ENCODE measurements around the gene SLC41A3.
A peak's percentile ranks its signal among the peaks of the same experiment; 100 is the strongest.

Gene SLC41A3

GRCh38 chr3:126083913-126084767, at the start of gene SLC41A3:
Gene SLC41A3, minus strand, starts transcription at chr3:126084124. Its CDS starts 15,905 bp downstream, at chr3:126068219.
- H3K27ac ChIP-seq, result peak within 1 kb of the TSS; percentile 69
- no peak for DNase-seq (ENCODE audit: low read depth, low spot score)

GRCh38 chr3:126133606-126134005, 49.7 kb upstream of the SLC41A3 start:
- no peak overlapping the region for H3K27ac ChIP-seq
- DNase-seq (ENCODE audit: low read depth, low spot score), result no peak

GRCh38 chr3:126132751-126133511, 49.0 kb upstream of the SLC41A3 start:
- no peak for DNase-seq (ENCODE audit: low read depth, low spot score)
- no peak overlapping the region for H3K27ac ChIP-seq

GRCh38 chr3:126131881-126132750, 48.2 kb upstream of the SLC41A3 start:
- no peak overlapping the region for H3K27ac ChIP-seq
- DNase-seq (ENCODE audit: low read depth, low spot score), result no peak

- no peak overlapping the region for H3K27ac ChIP-seq
- no peak for DNase-seq (ENCODE audit: low read depth, low spot score)
These were observed 47.2 kb upstream of the SLC41A3 start for GRCh38 chr3:126130981-126131745.

GRCh38 chr3:126130081-126130855, 46.3 kb upstream of the SLC41A3 start:
- no peak overlapping the region for H3K27ac ChIP-seq
- DNase-seq (ENCODE audit: low read depth, low spot score), result no peak

GRCh38 chr3:126129398-126129891, 45.5 kb upstream of the SLC41A3 start:
- no peak overlapping the region for H3K27ac ChIP-seq
- no peak for DNase-seq (ENCODE audit: low read depth, low spot score)

GRCh38 chr3:126128504-126129397, 44.8 kb upstream of the SLC41A3 start:
- H3K27ac ChIP-seq, result no peak overlapping the region
- no peak for DNase-seq (ENCODE audit: low read depth, low spot score)

GRCh38 chr3:126127904-126128303, 44.0 kb upstream of the SLC41A3 start:
- DNase-seq (ENCODE audit: low read depth, low spot score), result no peak

GRCh38 chr3:126127452-126127851, 43.5 kb upstream of the SLC41A3 start:
- no peak overlapping the region for H3K27ac ChIP-seq
- no peak for DNase-seq (ENCODE audit: low read depth, low spot score)

More at GRCh38 chr3:126127904-126128303, 44.0 kb upstream of the SLC41A3 start:
- H3K27ac ChIP-seq, result no peak overlapping the region

GRCh38 chr3:126126811-126127431, 43.0 kb upstream of the SLC41A3 start:
- no peak for DNase-seq (ENCODE audit: low read depth, low spot score)

GRCh38 chr3:126126286-126126685, 42.4 kb upstream of the SLC41A3 start:
- no peak overlapping the region for H3K27ac ChIP-seq
- no peak for DNase-seq (ENCODE audit: low read depth, low spot score)

More at GRCh38 chr3:126126811-126127431, 43.0 kb upstream of the SLC41A3 start:
- no peak overlapping the region for H3K27ac ChIP-seq

GRCh38 chr3:126125781-126126251, 41.9 kb upstream of the SLC41A3 start:
- no peak overlapping the region for H3K27ac ChIP-seq
- no peak for DNase-seq (ENCODE audit: low read depth, low spot score)

GRCh38 chr3:126125341-126125740, 41.4 kb upstream of the SLC41A3 start:
- H3K27ac ChIP-seq, result no peak overlapping the region
- no peak for DNase-seq (ENCODE audit: low read depth, low spot score)

GRCh38 chr3:126124896-126125295, 41.0 kb upstream of the SLC41A3 start:
- no peak for DNase-seq (ENCODE audit: low read depth, low spot score)
- no peak overlapping the region for H3K27ac ChIP-seq

GRCh38 chr3:126124148-126124868, 40.4 kb upstream of the SLC41A3 start:
- no peak for DNase-seq (ENCODE audit: low read depth, low spot score)
- no peak overlapping the region for H3K27ac ChIP-seq

Measured in epithelial cell of prostate (primary cell).